Fibroblast of skin of right biceps (primary cell): ENCODE results near the gene RNFT2.
A peak's percentile ranks its signal among the peaks of the same experiment; 100 is the strongest.
"Not testable (repeated sequence)": the region's sequence is repeated elsewhere in the genome, so short reads cannot be mapped to it uniquely, and the experiment has no call there.

ENCODE experiments used
- DNase-seq: peaks from one replicate; pipeline ENCODE4 v3.0.0-alpha.2; 2013

RNFT2 gene

GRCh38 chr12:116745554-116745953 lies 7.4 kb downstream of the RNFT2 start:
- no peak for DNase-seq

- DNase-seq, result no peak
These were observed 11.8 kb downstream of the RNFT2 start for GRCh38 chr12:116749884-116750283.

GRCh38 chr12:116750298-116750697 lies 12.2 kb downstream of the RNFT2 start:
- DNase-seq, result no peak

GRCh38 chr12:116754097-116754496 lies 16.0 kb downstream of the RNFT2 start:
- DNase-seq, result not testable (repeated sequence)

GRCh38 chr12:116754783-116755182 lies 16.7 kb downstream of the RNFT2 start:
- DNase-seq, result not testable (repeated sequence)

GRCh38 chr12:116759783-116760621 lies 21.9 kb downstream of the RNFT2 start:
- DNase-seq, result no peak

GRCh38 chr12:116760622-116761020 lies 22.5 kb downstream of the RNFT2 start:
- DNase-seq, result no peak

GRCh38 chr12:116761499-116761898 lies 23.4 kb downstream of the RNFT2 start:
- no peak for DNase-seq

GRCh38 chr12:116765271-116765670 lies 27.2 kb downstream of the RNFT2 start:
- DNase-seq, result no peak

- no peak for DNase-seq
These were observed 28.2 kb downstream of the RNFT2 start for GRCh38 chr12:116766285-116766684.

- no peak for DNase-seq
These were observed 28.6 kb downstream of the RNFT2 start for GRCh38 chr12:116766746-116767145.

GRCh38 chr12:116771651-116772050 lies 33.5 kb downstream of the RNFT2 start:
- no peak for DNase-seq

GRCh38 chr12:116773276-116773731 lies 35.2 kb downstream of the RNFT2 start:
- DNase-seq, result no peak

GRCh38 chr12:116774020-116774419 lies 35.9 kb downstream of the RNFT2 start:
- DNase-seq, result no peak

GRCh38 chr12:116777245-116777644 lies 39.1 kb downstream of the RNFT2 start:
- no peak for DNase-seq

- DNase-seq, result no peak
These were observed 41.5 kb downstream of the RNFT2 start for GRCh38 chr12:116779597-116779996.

GRCh38 chr12:116780942-116781341 lies 42.8 kb downstream of the RNFT2 start:
- no peak for DNase-seq

GRCh38 chr12:116783525-116784237 lies 45.6 kb downstream of the RNFT2 start:
- DNase-seq, result no peak

- DNase-seq, result peak; percentile 21
These were observed 46.1 kb downstream of the RNFT2 start for GRCh38 chr12:116784238-116784612.

- not testable (repeated sequence) for DNase-seq
These were observed 51.4 kb downstream of the RNFT2 start for GRCh38 chr12:116789562-116789961.

- no peak for DNase-seq
These were observed 52.0 kb downstream of the RNFT2 start for GRCh38 chr12:116790066-116790465.

- no peak for DNase-seq
These were observed 54.3 kb downstream of the RNFT2 start for GRCh38 chr12:116792403-116792802.

- DNase-seq, result no peak
These were observed 56.6 kb downstream of the RNFT2 start for GRCh38 chr12:116794725-116795124.

GRCh38 chr12:116797885-116798284 lies 59.8 kb downstream of the RNFT2 start:
- DNase-seq, result no peak
